H9 (cell line): ENCODE results near the gene BCL7C. TPM values are rescaled to one million over a fixed set of nuclear protein-coding genes. Genes with fewer than 3 reads are reported as not detected.

ENCODE experiments used
- DNase-seq: peaks from one replicate; pipeline ENCODE4 v3.0.0-alpha.2; 2017
- H2AFZ ChIP-seq: one replicate; pipeline ENCODE4 v1.6.1; 2013; ENCODE audit warnings: mild to moderate bottlenecking, low read length, control low read depth, moderate library complexity
- H2AK5ac ChIP-seq: 2 replicates; pipeline ENCODE4 v1.6.1; 2013; ENCODE audit warnings: low read length, control low read depth, mixed read lengths; ENCODE audit not compliant: insufficient read length
- H2BK120ac ChIP-seq: one replicate; pipeline ENCODE4 v1.6.1; 2013; ENCODE audit warnings: low read depth, mild to moderate bottlenecking, low read length, control low read depth, inconsistent platforms; ENCODE audit not compliant: poor library complexity, severe bottlenecking
- H2BK12ac ChIP-seq: 2 replicates; pipeline ENCODE4 v1.6.1; 2013; ENCODE audit warnings: low read length, control low read depth, mixed read lengths, low read depth; ENCODE audit not compliant: insufficient read length
- H2BK15ac ChIP-seq: 2 replicates; pipeline ENCODE4 v1.6.1; 2013; ENCODE audit warnings: low read depth, low read length, control low read depth
- H2BK20ac ChIP-seq: one replicate; pipeline ENCODE4 v1.6.1; 2013; ENCODE audit warnings: low read depth, mild to moderate bottlenecking, low read length, control low read depth, inconsistent platforms; ENCODE audit not compliant: poor library complexity, severe bottlenecking
- H2BK5ac ChIP-seq: 2 replicates; pipeline ENCODE4 v1.6.1; 2013; ENCODE audit warnings: low read length, control low read depth, mixed read lengths; ENCODE audit not compliant: insufficient read length
- H3K14ac ChIP-seq: 2 replicates; pipeline ENCODE4 v1.6.1; 2013; ENCODE audit warnings: low read length, control low read depth; ENCODE audit not compliant: insufficient read depth
- H3K18ac ChIP-seq: 2 replicates; pipeline ENCODE4 v1.6.1; 2013; ENCODE audit warnings: low read depth, mild to moderate bottlenecking, mixed read lengths, low read length, control low read depth; ENCODE audit not compliant: insufficient read length
- H3K23ac ChIP-seq: 2 replicates; pipeline ENCODE4 v1.6.1; 2013; ENCODE audit warnings: low read length, control low read depth, mixed read lengths, low read depth; ENCODE audit not compliant: insufficient read length
- H3K23me2 ChIP-seq: 2 replicates; pipeline ENCODE4 v1.6.1; 2013; ENCODE audit warnings: low read depth, mild to moderate bottlenecking, mixed read lengths, low read length, control low read depth; ENCODE audit not compliant: insufficient read length, poor library complexity, severe bottlenecking
- H3K27ac ChIP-seq: 2 replicates; pipeline ENCODE4 v1.5.1; 2013; ENCODE audit warnings: low read length, control low read depth, mixed read lengths, low read depth; ENCODE audit not compliant: insufficient read length
- H3K27me3 ChIP-seq: 2 replicates; pipeline ENCODE4 v1.6.1; 2013; ENCODE audit warnings: low read length, control low read depth, inconsistent platforms; ENCODE audit not compliant: insufficient read depth
- H3K4ac ChIP-seq: 2 replicates; pipeline ENCODE4 v1.6.1; 2013; ENCODE audit warnings: low read depth, mild to moderate bottlenecking, control low read depth, inconsistent platforms, low read length, moderate library complexity
- H3K4me1 ChIP-seq: 2 replicates; pipeline ENCODE4 v1.6.1; 2013; ENCODE audit warnings: low read length, control low read depth, inconsistent platforms; ENCODE audit not compliant: insufficient read depth
- H3K4me2 ChIP-seq: 2 replicates; pipeline ENCODE4 v1.6.1; 2013; ENCODE audit warnings: low read length, control low read depth, mixed read lengths; ENCODE audit not compliant: insufficient read length, insufficient read depth
- H3K56ac ChIP-seq: 2 replicates; pipeline ENCODE4 v1.6.1; 2013; ENCODE audit warnings: low read depth, mild to moderate bottlenecking, mixed read lengths, low read length, control low read depth; ENCODE audit not compliant: insufficient read length
- H3K79me1 ChIP-seq: 2 replicates; pipeline ENCODE4 v1.6.1; 2013; ENCODE audit warnings: low read depth, mild to moderate bottlenecking, moderate library complexity, low read length, control low read depth, inconsistent platforms; ENCODE audit not compliant: insufficient read depth, poor library complexity, severe bottlenecking
- H3K79me2 ChIP-seq: 2 replicates; pipeline ENCODE4 v1.6.1; 2013; ENCODE audit warnings: low read length, control low read depth, inconsistent platforms; ENCODE audit not compliant: insufficient read depth
- H3K9ac ChIP-seq: 2 replicates; pipeline ENCODE4 v1.6.1; 2013; ENCODE audit warnings: low read length, control low read depth, mixed read lengths; ENCODE audit not compliant: insufficient read length; ENCODE audit errors: extremely low read depth
- H3K9me3 ChIP-seq: one replicate; pipeline ENCODE4 v1.6.1; 2013; ENCODE audit warnings: low read depth, low read length, inconsistent platforms; ENCODE audit not compliant: control insufficient read depth
- H3T11ph ChIP-seq: one replicate; pipeline ENCODE4 v1.6.1; 2013; ENCODE audit warnings: mild to moderate bottlenecking, low read length, control low read depth, inconsistent platforms
- H4K20me1 ChIP-seq: one replicate; pipeline ENCODE4 v1.6.1; 2013; ENCODE audit not compliant: control insufficient read depth, insufficient read length, insufficient read depth
- H4K5ac ChIP-seq: 2 replicates; pipeline ENCODE4 v1.6.1; 2013; ENCODE audit warnings: low read depth, mild to moderate bottlenecking, mixed read lengths, low read length, control low read depth; ENCODE audit not compliant: insufficient read length
- H4K8ac ChIP-seq: replicated peaks from 2 replicates; pipeline ENCODE4 v1.6.1; 2013; ENCODE audit warnings: low read length, control low read depth, mixed read lengths, low read depth; ENCODE audit not compliant: insufficient read length
- H4K91ac ChIP-seq: 2 replicates; pipeline ENCODE4 v1.6.1; 2013; ENCODE audit warnings: low read depth, mild to moderate bottlenecking, moderate library complexity, mixed read lengths, low read length, control low read depth; ENCODE audit not compliant: insufficient read length
- H3K27ac Mint-ChIP-seq, 3 experiments: 2 replicates in 2 of 3; 3 replicates in 1 of 3; pipeline ENCODE4 v1.8.0; 2020 to 2021; ENCODE audit warnings: mixed read lengths in 3 of 3, mild to moderate bottlenecking in 1 of 3, moderate library complexity in 1 of 3
- H3K27me3 Mint-ChIP-seq: 2 replicates; pipeline ENCODE4 v1.8.0; 2021; ENCODE audit warnings: low read depth, mild to moderate bottlenecking, moderate library complexity, mixed read lengths
- H3K36me3 Mint-ChIP-seq, 3 experiments: 2 replicates in 2 of 3; 3 replicates in 1 of 3; pipeline ENCODE4 v1.8.0; 2020 to 2021; ENCODE audit warnings: low read depth in 3 of 3, mixed read lengths in 3 of 3; ENCODE audit not compliant: insufficient read depth in 1 of 3
- H3K4me1 Mint-ChIP-seq, 2 experiments: 2 replicates each; pipeline ENCODE4 v1.8.0; 2020; ENCODE audit warnings: mixed read lengths in 2 of 2
- H3K4me3 Mint-ChIP-seq, 2 experiments: 2 replicates in 1 of 2; 3 replicates in 1 of 2; pipeline ENCODE4 v1.8.0; 2020 to 2021; ENCODE audit warnings: mild to moderate bottlenecking in 2 of 2, mixed read lengths in 2 of 2, moderate library complexity in 1 of 2
- H3K9me3 Mint-ChIP-seq, 2 experiments: 2 replicates in 1 of 2; 3 replicates in 1 of 2; pipeline ENCODE4 v1.8.0; 2020; ENCODE audit warnings: mild to moderate bottlenecking in 2 of 2, mixed read lengths in 2 of 2, moderate library complexity in 1 of 2
- CTCF ChIP-seq: fragments of 200-600 bp; sonication (generic); conservative IDR thresholded peaks from 3 replicates; pipeline ENCODE4 v1.8.0; 2021; ENCODE audit warnings: antibody characterized with exemption, mild to moderate bottlenecking
- WGBS: extraction: QIAGEN DNeasy Blood & Tissue Kit; methylation state at CpG from one replicate; pipeline ENCODE4 v1.1.7; 2013; ENCODE audit warnings: missing lambda C conversion rate, low lambda C conversion rate, mixed read lengths; ENCODE audit not compliant: insufficient read length; ENCODE audit errors: extremely low coverage; 5-methylcytosine and 5-hydroxymethylcytosine counted together
- total RNA-seq: library from RNA; stranded (reverse); gene quantifications from 2 replicates; pipeline ENCODE4 v1.2.1, GENCODE V29; 2021

BCL7C gene
- total RNA-seq, 1 experiment from 2014 or later: 18.3 TPM

- Histone ChIP-seq H3K4me1 (no peaks in the 10 kb centered on the region), H3K9me3 (no peaks in the 10 kb centered on the region), H2BK5ac (no peak overlapping the region), H3K4ac (no peak overlapping the region), H2BK20ac (no peak overlapping the region), H3T11ph (no peak overlapping the region), H3K18ac (no peak overlapping the region), H2BK12ac (no peak overlapping the region), H2AFZ (no peak overlapping the region), H3K79me2 (no peaks in the 10 kb centered on the region; the same call in 1 of the 2 replicates), H3K27me3 (no peaks in the 10 kb centered on the region), H3K14ac (no peak overlapping the region), H2BK15ac (no peak overlapping the region), H4K5ac (no peak overlapping the region), H3K27ac (no peak overlapping the region), H2AK5ac (no peak overlapping the region), H3K4me2 (no peak overlapping the region), H4K91ac (no peak overlapping the region), H3K79me1 (no peaks in the 10 kb centered on the region), H3K56ac (no peak overlapping the region), H3K23ac (no peak overlapping the region), H2BK120ac (no peak overlapping the region), H4K20me1 (no peaks in the 10 kb centered on the region), H3K23me2 (no peaks in the 10 kb centered on the region), H4K8ac (no peak overlapping the region), H3K9ac (no peak overlapping the region)
- H3K27ac Mint-ChIP-seq: peak overlapping the region in 2 of 3 experiments; percentile 11 to 91; a peak in 5 of 7 replicates
- H3K27me3 Mint-ChIP-seq: no peaks in the 10 kb centered on the region
- peak; percentile 80 for TF ChIP-seq CTCF
- H3K4me3 Mint-ChIP-seq: no peak overlapping the region
- no CpG with 5 or more reads among the region's 12 CpGs for WGBS
- peaks cover 45 to 59% (median 58%) of the 10 kb centered on the region in 3 experiments for H3K36me3 Mint-ChIP-seq
- no peaks in the 10 kb centered on the region for H3K9me3 Mint-ChIP-seq
- peaks cover 7 to 9% of the 10 kb centered on the region in 2 experiments; a peak in 3 of 4 replicates for H3K4me1 Mint-ChIP-seq
- DNase-seq: peak; percentile 87
These were observed 41.1 kb upstream of the BCL7C start for GRCh38 chr16:30934827-30935557.
